ENCODE measurements around the gene UBXN7. TPM values are rescaled to one million over a fixed set of nuclear protein-coding genes. Genes with fewer than 3 reads are reported as not detected.

The UBXN7 gene
- total and polyA plus RNA-seq, 2 of the 4 experiments (the other 2 are of a cell fraction), result 8.6 to 16.1 TPM

DNA sequence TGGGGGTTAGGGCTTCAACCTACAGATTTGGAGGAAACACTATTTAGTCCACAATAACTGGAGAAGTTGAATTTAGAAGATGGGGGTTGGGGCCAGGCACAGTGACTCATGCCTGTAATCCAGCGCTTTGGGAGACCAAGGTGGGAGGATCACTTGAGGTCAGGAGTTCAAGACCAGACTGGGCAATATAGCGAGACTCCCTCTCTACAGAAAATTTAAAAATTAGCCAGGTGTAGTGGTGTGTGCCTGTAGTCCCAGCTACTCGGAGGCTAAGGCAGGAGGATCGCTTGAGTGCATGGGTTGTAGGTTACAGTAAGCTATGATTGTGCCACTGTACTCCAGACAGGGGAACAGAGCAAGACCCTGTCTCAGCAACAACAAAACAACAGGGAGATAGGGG lies 109.2 kb downstream of the UBXN7 start:
- H2BK5ac ChIP-seq (ENCODE audit: low read depth, low read length, poor library complexity, severe bottlenecking), result no peak overlapping the region
- no peak overlapping the region for H3K27ac ChIP-seq (ENCODE audit: insufficient read depth, low read length)
- no peak overlapping the region for H2AK5ac ChIP-seq (ENCODE audit: low read depth, low read length)
- H3K14ac ChIP-seq (replicated peaks; ENCODE audit: low read depth, low read length), result no peak overlapping the region
- peaks cover 6% of the 10 kb centered on the region; the same call in 1 of the 2 replicates for H3K9me1 ChIP-seq (ENCODE audit: insufficient read depth, low read length)
- H3K79me1 ChIP-seq (ENCODE audit: low read depth in 1 of 2, low read length in 2 of 2), result peaks cover 0 to 13% of the 10 kb centered on the region in 2 experiments; a peak in 3 of 4 replicates
- H3K9ac ChIP-seq (ENCODE audit: low read depth, low read length), result no peak overlapping the region
- no peak overlapping the region for H2AK9ac ChIP-seq (replicated peaks; ENCODE audit: low read depth, low read length, poor library complexity)
- H2BK20ac ChIP-seq (ENCODE audit: low read depth, low read length), result no peak overlapping the region
- CTCF ChIA-PET, result interaction anchor here (0.7 kb wide), 1 partner anchor 25 kb away, joined by 4 read pairs; no protein-coding TSS in a partner anchor
- POLR2A ChIA-PET (ENCODE audit: unreplicated experiment), result no interaction called here
- H3K4me1 ChIP-seq (ENCODE audit: control insufficient read depth, insufficient read depth, low read length), result peaks cover 2% of the 10 kb centered on the region; the same call in 1 of the 2 replicates
- DNase-seq (no peak), ATAC-seq (ENCODE audit: low read depth) (no peak)
- H3K4ac ChIP-seq (ENCODE audit: low read depth, low read length), result no peak overlapping the region
- H2AFZ ChIP-seq (replicated peaks; ENCODE audit: low read length, poor library complexity), result no peak overlapping the region
- no TSS peak for BruUV-seq (replicated peaks)
- no CpG with 5 or more reads among the region's 4 CpGs for WGBS, 2 experiments (ENCODE audit: extremely low coverage in 2 of 2, insufficient read length in 1 of 2)
- TF ChIP-seq MXI1 (IDR thresholded peaks at IDR 0.05; ENCODE audit: borderline replicate concordance, low read depth, low read length) (no peak), CEBPB (IDR thresholded peaks at IDR 0.05; ENCODE audit: low read depth, low read length) (no peak), USF2 (IDR thresholded peaks at IDR 0.05; ENCODE audit: low read depth, low read length) (no peak), FOS (IDR thresholded peaks at IDR 0.05; ENCODE audit: low read depth, low read length) (no peak), RCOR1 (IDR thresholded peaks at IDR 0.05; ENCODE audit: insufficient replicate concordance, low read length) (no peak)
- no peak overlapping the region for H4K91ac ChIP-seq (ENCODE audit: insufficient read depth, low read depth, low read length)
- H4K20me1 ChIP-seq (ENCODE audit: insufficient read depth, low read length), result no peaks in the 10 kb centered on the region; the same call in 1 of the 2 replicates
- H2BK15ac ChIP-seq (ENCODE audit: low read depth, low read length), result no peak overlapping the region
- H2BK120ac ChIP-seq (ENCODE audit: low read depth, low read length), result no peak overlapping the region
- no peak overlapping the region for H3K56ac ChIP-seq (ENCODE audit: extremely low read depth, insufficient read depth, low read length)
- no peak overlapping the region for H4K5ac ChIP-seq (ENCODE audit: low read depth, low read length)
- H3K23ac ChIP-seq (ENCODE audit: low read depth, low read length), result no peak overlapping the region
- H3K27me3 ChIP-seq (ENCODE audit: control insufficient read depth, insufficient read depth, low read length), result no peaks in the 10 kb centered on the region
- intact Hi-C loops (cut with micrococcal nuclease) (no loop called here), in situ Hi-C loops (cut with MboI; ENCODE audit: low sequenced_read_pairs) (no loop called here), dilution Hi-C loops (cut with HindIII; ENCODE audit: low sequenced_read_pairs, unreplicated experiment) (no loop called here)
- H3K36me3 ChIP-seq (ENCODE audit: control insufficient read depth, insufficient read depth, low read length), result no peaks in the 10 kb centered on the region
- no peak overlapping the region for H3K4me2 ChIP-seq (ENCODE audit: low read depth, low read length)
- no peaks in the 10 kb centered on the region for H3K9me3 ChIP-seq (ENCODE audit: control insufficient read depth, insufficient read depth, low read length)
- no peak overlapping the region for H4K8ac ChIP-seq (ENCODE audit: low read depth in 2 of 2, low read length in 2 of 2)
- H3K4me3 ChIP-seq (ENCODE audit: insufficient read depth, low read depth, low read length), result no peak overlapping the region
- no peak overlapping the region for H3K18ac ChIP-seq (ENCODE audit: low read depth, low read length)
